Measurements from ENCODE around the gene NFKBIB. TPM values are rescaled to one million over a fixed set of nuclear protein-coding genes. Genes with fewer than 3 reads are reported as not detected.

Gene NFKBIB
- total and polyA plus RNA-seq, 2 of the 13 experiments (the other 11 are each of a cell fraction or from before 2014, with no cell fraction given): 8.6 to 14.9 TPM

DNA sequence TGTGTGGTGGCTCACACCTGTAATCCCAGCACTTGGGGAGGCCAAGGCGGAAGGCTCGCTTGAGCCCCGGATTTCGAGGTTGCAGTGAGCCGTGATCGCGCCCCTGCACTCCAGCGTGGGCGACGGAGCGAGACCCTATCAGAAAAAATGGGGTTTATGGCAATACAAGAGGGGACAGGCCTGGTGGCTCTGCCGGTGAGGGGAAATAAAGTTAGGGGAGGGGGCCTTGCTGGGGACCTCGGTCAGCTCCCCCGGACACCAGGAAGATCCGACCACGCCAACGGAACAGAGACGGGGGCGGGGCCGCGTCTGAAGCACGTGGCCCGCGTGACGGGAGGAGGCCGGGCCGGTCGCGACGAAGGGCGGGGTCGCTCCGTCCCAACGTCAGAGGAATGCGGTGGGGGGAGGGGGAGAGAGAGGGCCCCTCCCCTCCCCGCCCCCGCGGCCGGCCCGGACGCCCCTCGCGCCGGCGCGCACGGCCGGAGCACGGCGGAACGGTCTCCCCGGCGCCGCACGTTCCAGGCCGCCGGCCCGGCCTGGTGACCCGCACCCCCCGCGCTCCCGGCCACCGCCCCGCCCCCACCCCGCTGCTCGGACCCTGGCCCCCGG is 48.0 kb upstream of the NFKBIB start (continued):
- no peak for TF ChIP-seq RARG (CRISPR knock-in tag; IDR thresholded peaks at IDR 0.05; ENCODE audit: low read depth)
- no peak for TF ChIP-seq ZKSCAN8 (CRISPR knock-in tag; IDR thresholded peaks at IDR 0.05; ENCODE audit: borderline replicate concordance)
- TF ChIP-seq, protein P1, sequence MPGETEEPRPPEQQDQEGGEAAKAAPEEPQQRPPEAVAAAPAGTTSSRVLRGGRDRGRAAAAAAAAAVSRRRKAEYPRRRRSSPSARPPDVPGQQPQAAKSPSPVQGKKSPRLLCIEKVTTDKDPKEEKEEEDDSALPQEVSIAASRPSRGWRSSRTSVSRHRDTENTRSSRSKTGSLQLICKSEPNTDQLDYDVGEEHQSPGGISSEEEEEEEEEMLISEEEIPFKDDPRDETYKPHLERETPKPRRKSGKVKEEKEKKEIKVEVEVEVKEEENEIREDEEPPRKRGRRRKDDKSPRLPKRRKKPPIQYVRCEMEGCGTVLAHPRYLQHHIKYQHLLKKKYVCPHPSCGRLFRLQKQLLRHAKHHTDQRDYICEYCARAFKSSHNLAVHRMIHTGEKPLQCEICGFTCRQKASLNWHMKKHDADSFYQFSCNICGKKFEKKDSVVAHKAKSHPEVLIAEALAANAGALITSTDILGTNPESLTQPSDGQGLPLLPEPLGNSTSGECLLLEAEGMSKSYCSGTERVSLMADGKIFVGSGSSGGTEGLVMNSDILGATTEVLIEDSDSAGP (CRISPR knock-in tag; IDR thresholded peaks at IDR 0.05; ENCODE audit: borderline replicate concordance): no peak
- TF ChIP-seq, protein P2, sequence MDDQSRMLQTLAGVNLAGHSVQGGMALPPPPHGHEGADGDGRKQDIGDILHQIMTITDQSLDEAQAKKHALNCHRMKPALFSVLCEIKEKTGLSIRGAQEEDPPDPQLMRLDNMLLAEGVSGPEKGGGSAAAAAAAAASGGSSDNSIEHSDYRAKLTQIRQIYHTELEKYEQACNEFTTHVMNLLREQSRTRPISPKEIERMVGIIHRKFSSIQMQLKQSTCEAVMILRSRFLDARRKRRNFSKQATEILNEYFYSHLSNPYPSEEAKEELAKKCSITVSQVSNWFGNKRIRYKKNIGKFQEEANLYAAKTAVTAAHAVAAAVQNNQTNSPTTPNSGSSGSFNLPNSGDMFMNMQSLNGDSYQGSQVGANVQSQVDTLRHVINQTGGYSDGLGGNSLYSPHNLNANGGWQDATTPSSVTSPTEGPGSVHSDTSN (CRISPR knock-in tag; IDR thresholded peaks at IDR 0.05; ENCODE audit: borderline replicate concordance): no peak
- 0 out of 2 replicates have a peak, but pooled peaks have one; percentile 62 for TF ChIP-seq ZNF138 (CRISPR knock-in tag; IDR thresholded peaks at IDR 0.05; ENCODE audit: low read depth)
- no peak for TF ChIP-seq ZNF891 (CRISPR knock-in tag; IDR thresholded peaks at IDR 0.05)
- TF ChIP-seq HCFC1 (IDR thresholded peaks at IDR 0.05; ENCODE audit: low read depth, low read length): peak; percentile 24; the same call in 1 of the 2 replicates
- TF ChIP-seq ZFP37 (CRISPR knock-in tag; IDR thresholded peaks at IDR 0.05; ENCODE audit: borderline replicate concordance): no peak
- TF ChIP-seq, protein P3, sequence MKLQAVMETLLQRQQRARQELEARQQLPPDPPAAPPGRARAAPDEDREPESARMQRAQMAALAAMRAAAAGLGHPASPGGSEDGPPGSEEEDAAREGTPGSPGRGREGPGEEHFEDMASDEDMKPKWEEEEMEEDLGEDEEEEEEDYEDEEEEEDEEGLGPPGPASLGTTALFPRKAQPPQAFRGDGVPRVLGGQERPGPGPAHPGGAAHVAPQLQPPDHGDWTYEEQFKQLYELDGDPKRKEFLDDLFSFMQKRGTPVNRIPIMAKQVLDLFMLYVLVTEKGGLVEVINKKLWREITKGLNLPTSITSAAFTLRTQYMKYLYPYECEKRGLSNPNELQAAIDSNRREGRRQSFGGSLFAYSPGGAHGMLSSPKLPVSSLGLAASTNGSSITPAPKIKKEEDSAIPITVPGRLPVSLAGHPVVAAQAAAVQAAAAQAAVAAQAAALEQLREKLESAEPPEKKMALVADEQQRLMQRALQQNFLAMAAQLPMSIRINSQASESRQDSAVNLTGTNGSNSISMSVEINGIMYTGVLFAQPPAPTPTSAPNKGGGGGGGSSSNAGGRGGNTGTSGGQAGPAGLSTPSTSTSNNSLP (IDR thresholded peaks at IDR 0.05; ENCODE audit: low read depth, low read length): no peak; the same call in 1 of the 2 replicates
- TF ChIP-seq, protein P4, sequence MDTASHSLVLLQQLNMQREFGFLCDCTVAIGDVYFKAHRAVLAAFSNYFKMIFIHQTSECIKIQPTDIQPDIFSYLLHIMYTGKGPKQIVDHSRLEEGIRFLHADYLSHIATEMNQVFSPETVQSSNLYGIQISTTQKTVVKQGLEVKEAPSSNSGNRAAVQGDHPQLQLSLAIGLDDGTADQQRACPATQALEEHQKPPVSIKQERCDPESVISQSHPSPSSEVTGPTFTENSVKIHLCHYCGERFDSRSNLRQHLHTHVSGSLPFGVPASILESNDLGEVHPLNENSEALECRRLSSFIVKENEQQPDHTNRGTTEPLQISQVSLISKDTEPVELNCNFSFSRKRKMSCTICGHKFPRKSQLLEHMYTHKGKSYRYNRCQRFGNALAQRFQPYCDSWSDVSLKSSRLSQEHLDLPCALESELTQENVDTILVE (CRISPR knock-in tag; IDR thresholded peaks at IDR 0.05): peak; percentile 91; the same call in 1 of the 2 replicates
- no peak for TF ChIP-seq TSC22D2 (CRISPR knock-in tag; IDR thresholded peaks at IDR 0.05; ENCODE audit: borderline replicate concordance)
- TF ChIP-seq RFX5 (IDR thresholded peaks at IDR 0.05; ENCODE audit: low read depth, low read length): no peak
- peak; percentile 86 for TF ChIP-seq RBFOX2 (IDR thresholded peaks at IDR 0.05; ENCODE audit: low read depth, low read length)
- TF ChIP-seq SIN3A (IDR thresholded peaks at IDR 0.05; ENCODE audit: borderline replicate concordance, low read depth, low read length): peak; percentile 47; the same call in 1 of the 2 replicates
- TF ChIP-seq, protein P5, sequence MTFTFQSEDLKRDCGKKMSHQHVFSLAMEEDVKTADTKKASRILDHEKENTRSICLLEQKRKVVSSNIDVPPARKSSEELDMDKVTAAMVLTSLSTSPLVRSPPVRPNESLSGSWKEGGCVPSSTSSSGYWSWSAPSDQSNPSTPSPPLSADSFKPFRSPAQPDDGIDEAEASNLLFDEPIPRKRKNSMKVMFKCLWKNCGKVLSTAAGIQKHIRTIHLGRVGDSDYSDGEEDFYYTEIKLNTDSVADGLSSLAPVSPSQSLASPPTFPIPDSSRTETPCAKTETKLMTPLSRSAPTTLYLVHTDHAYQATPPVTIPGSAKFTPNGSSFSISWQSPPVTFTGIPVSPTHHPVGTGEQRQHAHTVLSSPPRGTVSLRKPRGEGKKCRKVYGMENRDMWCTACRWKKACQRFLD (CRISPR knock-in tag; IDR thresholded peaks at IDR 0.05; ENCODE audit: borderline replicate concordance): no peak
- no peak for TF ChIP-seq SIN3B (IDR thresholded peaks at IDR 0.05; ENCODE audit: low read length)
- TF ChIP-seq, protein P6, sequence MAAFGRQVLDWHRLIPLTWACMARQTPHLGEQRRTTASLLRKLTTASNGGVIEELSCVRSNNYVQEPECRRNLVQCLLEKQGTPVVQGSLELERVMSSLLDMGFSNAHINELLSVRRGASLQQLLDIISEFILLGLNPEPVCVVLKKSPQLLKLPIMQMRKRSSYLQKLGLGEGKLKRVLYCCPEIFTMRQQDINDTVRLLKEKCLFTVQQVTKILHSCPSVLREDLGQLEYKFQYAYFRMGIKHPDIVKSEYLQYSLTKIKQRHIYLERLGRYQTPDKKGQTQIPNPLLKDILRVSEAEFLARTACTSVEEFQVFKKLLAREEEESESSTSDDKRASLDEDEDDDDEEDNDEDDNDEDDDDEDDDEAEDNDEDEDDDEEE (CRISPR knock-in tag; IDR thresholded peaks at IDR 0.05): peak; percentile 34; the same call in 1 of the 2 replicates
- no peak for TF ChIP-seq LCORL (IDR thresholded peaks at IDR 0.05)
- peak; percentile 61 for TF ChIP-seq LCORL (CRISPR knock-in tag; IDR thresholded peaks at IDR 0.05)
- TF ChIP-seq HNRNPL (IDR thresholded peaks at IDR 0.05; ENCODE audit: low read depth, low read length): 0 out of 2 replicates have a peak, but pooled peaks have one; percentile 14
- peak; percentile 65 for TF ChIP-seq HDAC1 (CRISPR knock-in tag; IDR thresholded peaks at IDR 0.05)
- TF ChIP-seq GTF2F1 (IDR thresholded peaks at IDR 0.05; ENCODE audit: low read length): no peak
